GM10847 (cell line): ENCODE data around the gene BCL7A.

Experiments used
- POLR2A ChIP-seq: IDR thresholded peaks from 2 replicates; pipeline ENCODE4 v1.6.1; 2011; ENCODE audit not compliant: insufficient read length; ENCODE audit errors: extremely low read depth

Gene BCL7A

GRCh38 chr12:121992059-121992879 is 29.4 kb upstream of the BCL7A start:
- no peak for TF ChIP-seq POLR2A

GRCh38 chr12:121996050-121996944 is 25.4 kb upstream of the BCL7A start:
- TF ChIP-seq POLR2A: no peak

GRCh38 chr12:121996945-121997612 is 24.6 kb upstream of the BCL7A start:
- TF ChIP-seq POLR2A: no peak

- TF ChIP-seq POLR2A: no peak
These were observed 20.0 kb upstream of the BCL7A start for GRCh38 chr12:122001466-122002209.

GRCh38 chr12:122003651-122004611 is 17.8 kb upstream of the BCL7A start:
- no peak for TF ChIP-seq POLR2A

GRCh38 chr12:122004633-122005071 is 17.0 kb upstream of the BCL7A start:
- TF ChIP-seq POLR2A: no peak

GRCh38 chr12:122005252-122005776 is 16.4 kb upstream of the BCL7A start:
- no peak for TF ChIP-seq POLR2A

- TF ChIP-seq POLR2A: no peak
These were observed 15.3 kb upstream of the BCL7A start for GRCh38 chr12:122006186-122006926.

GRCh38 chr12:122009741-122010140 is 11.9 kb upstream of the BCL7A start:
- TF ChIP-seq POLR2A: no peak

- no peak for TF ChIP-seq POLR2A
These were observed 9.5 kb upstream of the BCL7A start for GRCh38 chr12:122012184-122012583.

GRCh38 chr12:122013136-122013535 is 8.5 kb upstream of the BCL7A start:
- TF ChIP-seq POLR2A: no peak

GRCh38 chr12:122013791-122014590 is 7.7 kb upstream of the BCL7A start:
- no peak for TF ChIP-seq POLR2A

- no peak for TF ChIP-seq POLR2A
These were observed 6.9 kb upstream of the BCL7A start for GRCh38 chr12:122014781-122015180.
